GM20431 (cell line): ENCODE results near the gene VPS9D1.

Experiments used
- in situ Hi-C: fragments of 300-500 bp; cut with MseI, MboI; formaldehyde crosslinking; loops from one replicate; pipeline ENCODE4 v1.15.0; 2020; ENCODE audit warnings: low sequenced_read_pairs; ENCODE audit not compliant: unreplicated experiment

The VPS9D1 gene, protein sequence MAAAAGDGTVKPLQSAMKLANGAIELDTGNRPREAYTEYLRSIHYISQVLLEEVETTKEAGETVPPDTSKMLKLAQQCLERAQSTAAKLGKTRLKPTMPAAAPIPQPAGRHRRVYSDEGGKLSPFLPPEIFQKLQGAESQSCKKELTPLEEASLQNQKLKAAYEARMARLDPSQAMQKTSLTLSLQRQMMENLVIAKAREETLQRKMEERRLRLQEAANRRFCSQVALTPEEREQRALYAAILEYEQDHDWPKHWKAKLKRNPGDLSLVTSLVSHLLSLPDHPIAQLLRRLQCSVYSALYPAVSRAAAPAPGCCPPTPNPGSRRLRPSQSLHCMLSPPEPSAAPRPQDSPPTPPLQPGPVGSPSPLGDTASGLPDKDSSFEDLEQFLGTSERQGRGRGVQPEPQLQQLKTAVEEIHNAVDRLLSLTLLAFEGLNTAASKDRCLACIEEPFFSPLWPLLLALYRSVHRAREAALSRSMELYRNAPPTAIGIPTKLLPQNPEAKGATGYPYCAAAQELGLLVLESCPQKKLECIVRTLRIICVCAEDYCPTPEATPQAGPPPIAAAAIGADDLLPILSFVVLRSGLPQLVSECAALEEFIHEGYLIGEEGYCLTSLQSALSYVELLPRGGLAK

DNA sequence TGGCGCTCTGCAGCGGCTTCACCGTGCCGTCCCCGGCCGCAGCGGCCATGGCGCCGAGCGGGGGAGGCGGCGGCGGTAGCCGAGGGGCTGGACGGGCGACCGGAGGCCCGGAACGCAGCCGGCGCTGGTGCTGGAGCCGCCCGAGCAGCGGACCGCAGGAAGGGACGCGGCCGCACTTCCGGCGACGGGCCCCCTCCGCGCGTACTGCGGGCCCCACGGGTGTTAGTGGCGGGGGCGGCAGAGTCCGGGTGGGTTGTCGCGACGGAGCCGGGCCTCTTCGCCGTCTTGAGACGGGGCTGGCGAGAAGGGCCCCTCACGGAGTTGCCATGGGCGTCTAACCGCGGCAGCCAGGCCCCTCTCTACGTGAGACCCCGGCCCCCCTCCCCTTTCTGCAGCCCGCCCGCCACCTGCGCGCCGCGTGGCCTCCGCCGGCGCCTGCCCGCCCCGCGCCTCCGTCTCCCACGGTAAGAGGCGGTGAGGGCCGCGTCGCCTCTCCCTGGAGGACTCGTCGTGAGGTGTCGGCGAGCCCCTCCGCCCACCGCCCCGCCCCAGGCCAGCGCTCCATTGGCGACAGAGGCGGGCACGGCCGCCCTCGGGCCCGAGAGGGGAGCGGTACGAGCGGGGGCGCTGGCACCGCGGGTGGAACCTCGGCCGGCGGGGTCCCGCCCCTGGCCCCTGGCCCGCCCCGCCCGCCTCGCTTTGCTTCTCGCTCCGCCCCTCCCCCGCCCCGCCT, at the start of gene VPS9D1, which contains the start of gene ZNF276:
Gene VPS9D1 (minus strand): TSS at position 86 of the 733 bp plus-strand sequence. CDS start 37 bp downstream, at position 49.
Gene ZNF276 (plus strand): TSS at position 725 of the 733 bp plus-strand sequence. CDS start 104 bp downstream, outside the sequence.
- in situ Hi-C loops: no loop called here

GRCh38 chr16:89770367-89770766, 49.7 kb upstream of the VPS9D1 start:
- in situ Hi-C loops: no loop called here

- in situ Hi-C loops: no loop called here
Observed at GRCh38 chr16:89765292-89765830, 44.7 kb upstream of the VPS9D1 start.

DNA sequence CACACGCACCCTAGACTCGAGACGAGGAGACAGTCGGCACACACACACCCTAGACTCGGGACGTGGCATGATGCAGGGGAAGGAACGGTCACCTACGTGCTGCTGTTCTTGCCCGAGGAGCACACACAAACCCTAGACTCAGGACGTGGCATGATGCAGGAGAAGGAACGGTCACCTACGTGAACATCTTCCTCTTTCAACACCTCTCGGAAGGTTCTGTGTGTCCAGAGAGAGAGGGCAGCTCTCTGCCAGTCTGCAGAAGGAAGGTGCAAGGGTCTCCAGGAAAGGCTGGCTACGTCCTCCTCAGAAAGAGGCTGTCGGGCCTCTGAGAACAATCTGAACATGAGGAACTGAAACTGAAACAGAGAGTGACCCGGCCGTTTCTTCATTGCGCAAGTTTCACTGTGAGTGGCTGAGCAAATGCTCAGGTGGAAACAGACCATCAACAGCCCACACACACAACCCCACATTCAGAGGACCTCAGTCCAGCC, 44.1 kb upstream of the VPS9D1 start:
- in situ Hi-C loops: no loop called here

GRCh38 chr16:89761304-89761922, 40.7 kb upstream of the VPS9D1 start:
- in situ Hi-C loops: no loop called here

GRCh38 chr16:89759746-89760340, 39.1 kb upstream of the VPS9D1 start:
- in situ Hi-C loops: no loop called here

DNA sequence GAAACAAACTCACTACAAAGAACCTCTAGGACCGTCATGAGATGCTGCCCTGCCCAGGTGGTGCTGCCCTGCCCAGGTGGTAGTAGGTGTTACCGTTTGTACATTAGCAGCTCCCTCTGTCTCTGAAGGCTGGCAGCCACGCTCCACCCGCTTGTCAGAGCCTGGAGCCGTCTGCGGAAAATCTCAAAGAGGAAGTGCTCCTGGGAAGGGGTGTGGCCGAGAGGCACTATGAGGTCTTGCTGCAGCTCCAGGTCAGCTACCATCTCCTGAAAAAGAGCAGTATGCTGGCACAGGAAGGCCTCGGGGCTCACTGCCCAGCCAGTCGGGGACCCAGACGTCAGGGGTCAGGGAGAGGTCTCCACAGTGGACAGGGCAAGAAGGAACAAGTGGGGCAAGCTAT, 28.9 kb upstream of the VPS9D1 start:
- in situ Hi-C loops: no loop called here

GRCh38 chr16:89748921-89749320, 28.2 kb upstream of the VPS9D1 start:
- in situ Hi-C loops: no loop called here

- in situ Hi-C loops: no loop called here
Observed at GRCh38 chr16:89748076-89748475, 27.4 kb upstream of the VPS9D1 start.

DNA sequence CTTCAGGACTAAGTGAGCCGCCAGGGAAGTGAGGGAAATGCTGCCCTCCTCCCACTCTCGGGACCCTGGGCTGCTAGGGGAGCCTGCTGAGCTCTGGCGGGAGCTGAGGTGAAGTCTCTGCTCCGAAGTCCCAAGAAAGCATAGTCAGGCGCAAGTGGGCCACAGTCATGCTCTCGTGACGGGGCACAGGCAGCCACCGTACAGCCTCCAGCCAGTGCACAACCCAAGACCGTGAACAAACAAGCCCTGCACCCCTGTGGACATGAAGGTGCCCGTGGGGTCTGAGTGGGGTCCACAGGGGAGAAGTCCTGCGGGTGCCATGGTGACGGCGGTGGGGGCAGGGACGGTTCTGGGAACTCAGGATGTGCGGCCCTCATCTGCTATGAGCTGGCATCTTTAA, 25.3 kb upstream of the VPS9D1 start:
- in situ Hi-C loops: no loop called here

DNA sequence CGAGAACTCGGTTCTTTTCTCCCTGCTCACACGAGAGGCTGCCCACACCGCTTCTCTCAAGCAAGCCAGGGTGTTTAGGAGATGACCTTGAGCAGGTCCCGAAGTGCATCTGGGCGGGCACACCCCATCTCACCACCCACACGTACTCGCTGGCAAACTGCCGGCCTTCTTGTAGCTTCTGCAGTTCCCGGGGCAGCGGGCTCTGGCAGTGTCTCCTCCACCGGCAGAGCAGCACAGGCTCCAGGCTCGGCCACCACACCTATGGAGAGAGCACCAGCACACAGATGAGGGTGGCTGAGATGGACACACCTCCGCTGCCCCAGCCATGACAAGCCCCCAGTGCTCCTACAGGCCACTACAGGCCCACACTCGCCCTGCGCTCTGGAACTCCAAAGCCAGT, 24.1 kb upstream of the VPS9D1 start:
- in situ Hi-C loops: no loop called here

GRCh38 chr16:89742948-89743347, 22.2 kb upstream of the VPS9D1 start:
- in situ Hi-C loops: no loop called here

DNA sequence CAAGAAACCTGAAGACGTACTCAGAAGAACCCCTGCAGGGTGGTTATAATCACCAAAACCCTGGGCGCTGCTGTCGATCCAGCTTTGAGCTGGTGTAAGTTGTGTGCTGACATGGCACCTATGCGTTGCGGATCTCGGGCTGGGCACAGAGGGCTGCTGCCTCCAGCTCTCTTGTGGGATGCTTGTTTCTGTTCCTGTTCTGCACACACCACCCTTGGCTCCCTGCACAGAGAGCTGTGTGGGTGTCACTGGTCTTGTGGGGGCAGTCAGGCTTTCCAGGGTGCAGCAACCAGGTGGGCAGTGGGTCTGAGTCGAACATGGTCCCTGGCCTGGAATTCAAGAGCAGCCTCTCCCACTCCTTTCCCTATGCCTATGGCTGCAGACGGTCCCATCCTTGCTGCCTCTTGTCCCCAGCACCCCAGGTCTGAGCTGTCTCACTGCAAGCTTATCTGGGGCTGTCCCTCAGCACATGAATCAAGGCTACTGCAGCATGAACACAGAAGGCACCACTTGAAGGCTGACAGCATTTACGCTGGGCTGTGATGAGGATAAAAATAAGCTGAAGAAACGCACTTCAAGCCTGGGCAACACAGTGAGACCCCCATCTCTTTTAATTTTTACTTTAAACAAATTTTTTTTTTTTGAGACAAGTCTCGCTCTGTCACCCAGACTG, 20.8 kb upstream of the VPS9D1 start:
- in situ Hi-C loops: no loop called here

DNA sequence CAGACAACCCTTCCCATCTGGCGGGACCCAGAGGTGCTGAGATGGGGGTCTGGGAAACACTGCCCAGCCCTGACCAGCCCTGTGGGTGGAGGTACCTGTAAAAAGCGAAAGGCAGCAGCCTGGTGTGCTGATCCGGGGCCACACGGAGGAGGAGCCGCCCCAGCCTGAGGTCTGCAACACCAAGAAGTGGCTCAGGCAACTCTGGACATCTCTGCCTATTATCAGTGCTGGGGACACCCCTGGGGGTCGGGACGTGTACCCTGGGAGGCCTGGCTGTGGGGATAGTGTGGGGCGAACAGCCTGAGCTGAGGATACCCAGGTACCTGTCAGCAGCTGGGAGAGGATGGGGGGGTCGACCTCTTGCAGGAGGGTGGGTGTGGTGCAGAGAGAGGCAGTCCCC, 18.7 kb upstream of the VPS9D1 start:
- in situ Hi-C loops: no loop called here

- in situ Hi-C loops: no loop called here
Observed at GRCh38 chr16:89738538-89739317, 18.0 kb upstream of the VPS9D1 start.

DNA sequence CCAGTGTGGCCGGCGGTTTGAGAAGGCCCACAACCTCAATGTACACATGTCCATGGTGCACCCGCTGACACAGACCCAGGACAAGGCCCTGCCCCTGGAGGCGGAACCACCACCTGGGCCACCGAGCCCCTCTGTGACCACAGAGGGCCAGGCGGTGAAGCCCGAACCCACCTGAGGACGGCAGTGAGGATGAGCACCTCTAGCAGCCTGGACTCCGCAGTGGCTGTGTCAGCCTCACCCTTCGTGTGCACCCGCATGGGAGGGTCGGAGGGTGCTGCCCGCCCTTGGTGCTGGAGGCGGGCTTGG, 17.3 kb upstream of the VPS9D1 start:
- in situ Hi-C loops: no loop called here

- in situ Hi-C loops: no loop called here
Observed at GRCh38 chr16:89737341-89738071, 16.8 kb upstream of the VPS9D1 start.

- in situ Hi-C loops: no loop called here
Observed at GRCh38 chr16:89736554-89736953, 15.9 kb upstream of the VPS9D1 start.
